ENCODE data around the gene METTL5. TPM values are rescaled to one million over a fixed set of nuclear protein-coding genes. Genes with fewer than 3 reads are reported as not detected.
"Not testable (repeated sequence)": the region's sequence is repeated elsewhere in the genome, so short reads cannot be mapped to it uniquely, and the experiment has no call there.

The METTL5 gene
- total RNA-seq, 1 experiment from 2014 or later, result 97.3 TPM

- no peaks in the 10 kb centered on the region for H3K27me3 ChIP-seq (replicated peaks; ENCODE audit: insufficient read depth, low read depth, low read length, poor library complexity)
- TF ChIP-seq EZH2 (IDR thresholded peaks at IDR 0.05; ENCODE audit: borderline replicate concordance, low read depth, low read length, poor library complexity, severe bottlenecking) (no peak), CTCF (conservative IDR thresholded peaks at IDR 0.05; ENCODE audit: low read depth, low read length) (no peak)
- no TSS peak for BruUV-seq (replicated peaks)
- no peaks in the 10 kb centered on the region for H3K9me3 ChIP-seq (ENCODE audit: low read depth, low read length, poor library complexity, severe bottlenecking)
- ChIA-PET POLR2A (ENCODE audit: low non-redundant PET) (no interaction called here), CTCF (no interaction called here)
- intact Hi-C loops (cut with micrococcal nuclease; ENCODE audit: unreplicated experiment), result no loop called here
- no peaks in the 10 kb centered on the region for H3K36me3 ChIP-seq (ENCODE audit: insufficient read depth, low read length, poor library complexity, severe bottlenecking)
- no peak for DNase-seq (ENCODE audit: low spot score)
- no peak overlapping the region for H3K4me3 ChIP-seq (ENCODE audit: low read depth, low read length, poor library complexity, severe bottlenecking)
- H3K27ac ChIP-seq (ENCODE audit: low read depth, low read length, poor library complexity, severe bottlenecking), result no peak overlapping the region
- H3K4me1 ChIP-seq (ENCODE audit: insufficient read depth, low read length, poor library complexity, severe bottlenecking), result peaks cover 6% of the 10 kb centered on the region
These were observed 44.2 kb upstream of the METTL5 start for GRCh38 chr2:169868951-169869350.

GRCh38 chr2:169867579-169867978 is 42.9 kb upstream of the METTL5 start:
- Histone ChIP-seq H3K27me3 (replicated peaks; ENCODE audit: insufficient read depth, low read depth, low read length, poor library complexity) (no peaks in the 10 kb centered on the region), H3K9me3 (ENCODE audit: low read depth, low read length, poor library complexity, severe bottlenecking) (no peaks in the 10 kb centered on the region), H3K4me1 (ENCODE audit: insufficient read depth, low read length, poor library complexity, severe bottlenecking) (peaks cover 6% of the 10 kb centered on the region), H3K4me3 (ENCODE audit: low read depth, low read length, poor library complexity, severe bottlenecking) (no peak overlapping the region), H3K27ac (ENCODE audit: low read depth, low read length, poor library complexity, severe bottlenecking) (no peak overlapping the region), H3K36me3 (ENCODE audit: insufficient read depth, low read length, poor library complexity, severe bottlenecking) (no peaks in the 10 kb centered on the region)
- TF ChIP-seq CTCF (conservative IDR thresholded peaks at IDR 0.05; ENCODE audit: low read depth, low read length), result no peak
- no peak for TF ChIP-seq EZH2 (IDR thresholded peaks at IDR 0.05; ENCODE audit: borderline replicate concordance, low read depth, low read length, poor library complexity, severe bottlenecking)
- DNase-seq (ENCODE audit: low spot score), result no peak
- BruUV-seq (replicated peaks), result no TSS peak
- intact Hi-C loops (cut with micrococcal nuclease; ENCODE audit: unreplicated experiment), result no loop called here
- POLR2A ChIA-PET (ENCODE audit: low non-redundant PET), result no interaction called here
- CTCF ChIA-PET, result no interaction called here

- H3K36me3 ChIP-seq (ENCODE audit: insufficient read depth, low read length, poor library complexity, severe bottlenecking); BruUV-seq (replicated peaks); H3K9me3 ChIP-seq (ENCODE audit: low read depth, low read length, poor library complexity, severe bottlenecking); H3K27me3 ChIP-seq (replicated peaks; ENCODE audit: insufficient read depth, low read depth, low read length, poor library complexity); H3K4me1 ChIP-seq (ENCODE audit: insufficient read depth, low read length, poor library complexity, severe bottlenecking); intact Hi-C loops (cut with micrococcal nuclease; ENCODE audit: unreplicated experiment); POLR2A ChIA-PET (ENCODE audit: low non-redundant PET); CTCF ChIA-PET; H3K27ac ChIP-seq (ENCODE audit: low read depth, low read length, poor library complexity, severe bottlenecking); DNase-seq (ENCODE audit: low spot score); H3K4me3 ChIP-seq (ENCODE audit: low read depth, low read length, poor library complexity, severe bottlenecking): not testable (repeated sequence)
These were observed 41.5 kb upstream of the METTL5 start for GRCh38 chr2:169866230-169866629.

DNA sequence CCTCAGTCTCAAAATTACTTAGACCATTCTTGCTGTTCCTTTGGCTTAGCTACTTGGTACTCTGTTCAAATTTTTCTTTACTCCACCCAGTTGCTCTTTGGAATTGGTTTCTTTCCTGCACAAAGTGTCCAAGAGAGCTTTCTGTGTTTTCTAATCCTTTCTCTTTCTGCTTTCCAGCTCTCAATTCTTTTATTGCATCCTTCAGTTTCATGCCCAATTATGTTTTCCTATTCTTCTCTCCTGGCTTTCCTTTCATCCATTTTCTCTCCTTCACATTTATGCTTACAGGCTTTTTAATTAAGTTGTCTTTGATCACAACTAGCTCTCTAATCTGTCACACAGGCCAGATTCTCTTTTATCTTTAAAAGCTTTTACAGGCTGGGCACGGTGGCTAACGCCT is 40.8 kb upstream of the METTL5 start:
- H3K27me3 ChIP-seq (replicated peaks; ENCODE audit: insufficient read depth, low read depth, low read length, poor library complexity), result no peaks in the 10 kb centered on the region
- H3K4me1 ChIP-seq (ENCODE audit: insufficient read depth, low read length, poor library complexity, severe bottlenecking), result peaks cover 6% of the 10 kb centered on the region
- ChIA-PET CTCF (no interaction called here), POLR2A (ENCODE audit: low non-redundant PET) (no interaction called here)
- no peaks in the 10 kb centered on the region for H3K9me3 ChIP-seq (ENCODE audit: low read depth, low read length, poor library complexity, severe bottlenecking)
- no peak for DNase-seq (ENCODE audit: low spot score)
- TF ChIP-seq CTCF (conservative IDR thresholded peaks at IDR 0.05; ENCODE audit: low read depth, low read length) (no peak), EZH2 (IDR thresholded peaks at IDR 0.05; ENCODE audit: borderline replicate concordance, low read depth, low read length, poor library complexity, severe bottlenecking) (no peak)
- no peaks in the 10 kb centered on the region for H3K36me3 ChIP-seq (ENCODE audit: insufficient read depth, low read length, poor library complexity, severe bottlenecking)
- BruUV-seq (replicated peaks), result no TSS peak
- no peak overlapping the region for H3K4me3 ChIP-seq (ENCODE audit: low read depth, low read length, poor library complexity, severe bottlenecking)
- intact Hi-C loops (cut with micrococcal nuclease; ENCODE audit: unreplicated experiment), result no loop called here
- no peak overlapping the region for H3K27ac ChIP-seq (ENCODE audit: low read depth, low read length, poor library complexity, severe bottlenecking)

Measured in A673 (cell line).